Panc1 (cell line): ENCODE results near the gene CCL20. TPM values are rescaled to one million over a fixed set of nuclear protein-coding genes. Genes with fewer than 3 reads are reported as not detected.

ENCODE experiments used
- ATAC-seq: fragments of 200-7000 bp; cut with Tn5 transposase; 2 replicates; pipeline ENCODE4 v1.9.1; 2020; ENCODE audit warnings: mild to moderate bottlenecking, moderate library complexity
- BruUV-seq: library from RNA; stranded (reverse); fragments of 400-500 nt; replicated peaks from 2 replicates; lab custom pipeline; 2021; lab: Mats Ljungman, UMichigan
- CTCF ChIA-PET: fragments of 300-600 bp; sonication (Branson Sonifier 250); formaldehyde crosslinking; loops from one replicate; lab custom pipeline; 2022; ENCODE audit warnings: antibody characterized with exemption; lab: Charles Lee
- POLR2A ChIA-PET: fragments of 300-600 bp; sonication (Branson Sonifier 250); formaldehyde crosslinking; loops from one replicate; lab custom pipeline; 2022; ENCODE audit warnings: antibody characterized with exemption; lab: Charles Lee
- DNase-seq: peaks from one replicate; pipeline ENCODE4 v3.0.0-alpha.2; 2010; ENCODE audit warnings: low read depth, low spot score
- H3K27ac ChIP-seq: 2 replicates; pipeline ENCODE4 v1.5.1; 2011; ENCODE audit warnings: mild to moderate bottlenecking, low read length, inconsistent platforms
- H3K27me3 ChIP-seq: fragments of 200-500 bp; sonication (Bioruptor generic); 2 replicates; pipeline ENCODE4 v1.6.0; 2014; ENCODE audit warnings: low read length, inconsistent platforms; ENCODE audit not compliant: control insufficient read depth, insufficient read depth
- H3K36me3 ChIP-seq: fragments of 200-500 bp; sonication (Bioruptor generic); 2 replicates; pipeline ENCODE4 v1.5.1; 2014; ENCODE audit warnings: inconsistent platforms, mild to moderate bottlenecking, low read length, moderate library complexity; ENCODE audit not compliant: control insufficient read depth, insufficient read depth
- H3K4me1 ChIP-seq: 2 replicates; pipeline ENCODE4 v1.5.1; 2011; ENCODE audit warnings: inconsistent platforms, mild to moderate bottlenecking, low read length, moderate library complexity; ENCODE audit not compliant: control insufficient read depth, insufficient read depth
- H3K4me3 ChIP-seq, 2 experiments: 2 replicates each; pipeline ENCODE4 v1.5.1; 2011 to 2012; ENCODE audit warnings: low read depth in 2 of 2, low read length in 2 of 2, mild to moderate bottlenecking in 2 of 2, inconsistent platforms in 1 of 2, moderate library complexity in 1 of 2
- H3K9me3 ChIP-seq: fragments of 200-500 bp; sonication (Bioruptor generic); 2 replicates; pipeline ENCODE4 v1.5.1; 2014; ENCODE audit warnings: low read depth, mild to moderate bottlenecking, inconsistent platforms, low read length, moderate library complexity; ENCODE audit not compliant: control insufficient read depth, insufficient read depth
- CTCF ChIP-seq: fragments of 450-650 bp; IDR thresholded peaks from 2 replicates; pipeline ENCODE4 v1.5.1; 2017; ENCODE audit warnings: mild to moderate bottlenecking
- POLR2AphosphoS5 ChIP-seq: IDR thresholded peaks from 2 replicates; pipeline ENCODE4 v1.6.1; 2012; ENCODE audit warnings: mild to moderate bottlenecking, low read depth, low read length, moderate library complexity
- SIN3A ChIP-seq: IDR thresholded peaks from 2 replicates; pipeline ENCODE4 v1.6.1; 2012; ENCODE audit warnings: low read depth, mild to moderate bottlenecking, low read length, moderate library complexity, borderline replicate concordance; ENCODE audit not compliant: insufficient read depth
- TCF7L2 ChIP-seq: IDR thresholded peaks from 2 replicates; pipeline ENCODE4 v1.6.1; 2011; ENCODE audit warnings: mild to moderate bottlenecking, low read depth, low read length, inconsistent platforms
- in situ Hi-C: cut with HindIII; loops from 2 replicates; pipeline ENCODE4 v1.10.0; 2016; ENCODE audit warnings: low sequenced_read_pairs, low pct_unique_long_range_greater_than_20kb
- intact Hi-C: fragments of 100-400 bp; cut with micrococcal nuclease; formaldehyde crosslinking; loops from one replicate; pipeline ENCODE4 v1.10.0; 2022; ENCODE audit not compliant: unreplicated experiment
- total RNA-seq: library from RNA; stranded (reverse); gene quantifications from one replicate; pipeline ENCODE4 v1.2.1, GENCODE V29; 2021; ENCODE audit not compliant: unreplicated experiment
- TF ChIP-seq, protein P1 (sequence below), 2 experiments: IDR thresholded peaks; 2 replicates each; pipeline ENCODE4 v1.6.1; 2011 to 2012; ENCODE audit warnings: low read depth in 2 of 2, control low read depth in 1 of 2, low read length in 1 of 2, mild to moderate bottlenecking in 1 of 2, moderate library complexity in 1 of 2; ENCODE audit not compliant: insufficient read depth in 1 of 2

Gene CCL20
- total RNA-seq, 1 experiment from 2014 or later: not detected

DNA sequence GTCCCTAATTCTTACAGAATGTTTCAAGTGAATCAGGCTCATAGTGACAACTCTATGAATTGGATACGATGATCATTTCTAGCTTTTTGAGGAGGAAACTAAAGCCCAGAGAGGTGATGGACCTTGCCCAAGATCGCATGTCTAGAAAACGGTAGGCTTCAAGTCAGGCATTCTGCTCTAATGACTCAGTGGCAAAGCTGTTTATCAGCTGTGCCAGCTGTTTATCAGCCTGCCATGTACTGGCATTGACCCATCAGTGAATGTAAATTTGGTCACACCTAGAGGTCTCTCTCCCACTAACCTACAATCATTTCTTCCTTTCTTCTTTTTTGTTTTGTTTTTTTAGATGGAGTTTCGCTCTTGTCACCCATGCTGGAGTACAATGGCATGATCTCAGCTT lies 51.6 kb downstream of the CCL20 start:
- ChIA-PET POLR2A (interaction anchor here (0.6 kb wide), 1 partner anchor 603 kb away, joined by 5 read pairs; no protein-coding TSS in a partner anchor), CTCF (no interaction called here)
- Histone ChIP-seq H3K4me1 (peaks cover 8% of the 10 kb centered on the region), H3K4me3 (no peak overlapping the region), H3K27me3 (no peaks in the 10 kb centered on the region), H3K36me3 (no peaks in the 10 kb centered on the region), H3K27ac (no peak overlapping the region), H3K9me3 (no peaks in the 10 kb centered on the region)
- no TSS peak for BruUV-seq
- intact Hi-C loops (no loop called here), in situ Hi-C loops (no loop called here)
- ATAC-seq (no peak), DNase-seq (no peak)
- TF ChIP-seq POLR2AphosphoS5 (no peak), TCF7L2 (no peak), CTCF (no peak), SIN3A (no peak)
- TF ChIP-seq, protein P1, sequence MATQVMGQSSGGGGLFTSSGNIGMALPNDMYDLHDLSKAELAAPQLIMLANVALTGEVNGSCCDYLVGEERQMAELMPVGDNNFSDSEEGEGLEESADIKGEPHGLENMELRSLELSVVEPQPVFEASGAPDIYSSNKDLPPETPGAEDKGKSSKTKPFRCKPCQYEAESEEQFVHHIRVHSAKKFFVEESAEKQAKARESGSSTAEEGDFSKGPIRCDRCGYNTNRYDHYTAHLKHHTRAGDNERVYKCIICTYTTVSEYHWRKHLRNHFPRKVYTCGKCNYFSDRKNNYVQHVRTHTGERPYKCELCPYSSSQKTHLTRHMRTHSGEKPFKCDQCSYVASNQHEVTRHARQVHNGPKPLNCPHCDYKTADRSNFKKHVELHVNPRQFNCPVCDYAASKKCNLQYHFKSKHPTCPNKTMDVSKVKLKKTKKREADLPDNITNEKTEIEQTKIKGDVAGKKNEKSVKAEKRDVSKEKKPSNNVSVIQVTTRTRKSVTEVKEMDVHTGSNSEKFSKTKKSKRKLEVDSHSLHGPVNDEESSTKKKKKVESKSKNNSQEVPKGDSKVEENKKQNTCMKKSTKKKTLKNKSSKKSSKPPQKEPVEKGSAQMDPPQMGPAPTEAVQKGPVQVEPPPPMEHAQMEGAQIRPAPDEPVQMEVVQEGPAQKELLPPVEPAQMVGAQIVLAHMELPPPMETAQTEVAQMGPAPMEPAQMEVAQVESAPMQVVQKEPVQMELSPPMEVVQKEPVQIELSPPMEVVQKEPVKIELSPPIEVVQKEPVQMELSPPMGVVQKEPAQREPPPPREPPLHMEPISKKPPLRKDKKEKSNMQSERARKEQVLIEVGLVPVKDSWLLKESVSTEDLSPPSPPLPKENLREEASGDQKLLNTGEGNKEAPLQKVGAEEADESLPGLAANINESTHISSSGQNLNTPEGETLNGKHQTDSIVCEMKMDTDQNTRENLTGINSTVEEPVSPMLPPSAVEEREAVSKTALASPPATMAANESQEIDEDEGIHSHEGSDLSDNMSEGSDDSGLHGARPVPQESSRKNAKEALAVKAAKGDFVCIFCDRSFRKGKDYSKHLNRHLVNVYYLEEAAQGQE (IDR thresholded peaks at IDR 0.05; ENCODE audit: insufficient read depth in 1 of 2, low read depth in 2 of 2, low read length in 1 of 2): no peak

Other genes starting within 250 kb of the CCL20 start
- not detected for gene SCYGR2, start 214.9 kb upstream of the CCL20 start, total RNA-seq
- gene SCYGR3, start 199.0 kb upstream of the CCL20 start, total RNA-seq: not detected
- not detected for gene SCYGR4, start 196.3 kb upstream of the CCL20 start, total RNA-seq
- not detected for gene SCYGR5, start 147.0 kb upstream of the CCL20 start, total RNA-seq
- gene SLC19A3, start 95.8 kb upstream of the CCL20 start, total RNA-seq: 0.28 TPM
- gene SCYGR6, start 89.1 kb upstream of the CCL20 start, total RNA-seq: not detected
- not detected for gene SCYGR7, start 85.5 kb upstream of the CCL20 start, total RNA-seq
- not detected for gene SCYGR8, start 67.9 kb upstream of the CCL20 start, total RNA-seq
- gene DAW1, start 57.8 kb downstream of the CCL20 start, total RNA-seq: 0.26 TPM